ENCODE measurements around the gene PMAIP1. TPM values are rescaled to one million over a fixed set of nuclear protein-coding genes. Genes with fewer than 3 reads are reported as not detected.

PMAIP1 gene
- total RNA-seq, 2 donors from 2014 or later: not detected

GRCh38 chr18:59912007-59912550 is 12.3 kb downstream of the PMAIP1 start:
- Histone ChIP-seq H3K4me3 (no peak overlapping the region), H3K9me3 (no peaks in the 10 kb centered on the region), H3K4me1 (ENCODE audit: control insufficient read depth in 1 of 2, low read depth in 2 of 2) (no peaks in the 10 kb centered on the region), H3K36me3 (no peaks in the 10 kb centered on the region), H3K27ac (no peak overlapping the region), H3K27me3 (replicated peaks; ENCODE audit: insufficient read depth) (no peaks in the 10 kb centered on the region)
- no peak for TF ChIP-seq CTCF (IDR thresholded peaks at IDR 0.05)
- DNase-seq (ENCODE audit: low spot score) (no peak), ATAC-seq (ENCODE audit: insufficient number of reproducible peaks, low FRiP score, low read depth) (no peak)

GRCh38 chr18:59915606-59916005 is 15.8 kb downstream of the PMAIP1 start:
- Histone ChIP-seq H3K36me3 (no peaks in the 10 kb centered on the region), H3K9me3 (no peaks in the 10 kb centered on the region), H3K4me1 (ENCODE audit: control insufficient read depth in 1 of 2, low read depth in 2 of 2) (no peaks in the 10 kb centered on the region), H3K27me3 (replicated peaks; ENCODE audit: insufficient read depth) (no peaks in the 10 kb centered on the region), H3K4me3 (no peak overlapping the region), H3K27ac (no peak overlapping the region)
- no peak for TF ChIP-seq CTCF (IDR thresholded peaks at IDR 0.05)
- no peak for DNase-seq (ENCODE audit: low spot score)
- ATAC-seq (ENCODE audit: insufficient number of reproducible peaks, low FRiP score, low read depth): no peak

- Histone ChIP-seq H3K4me1 (ENCODE audit: control insufficient read depth in 1 of 2, low read depth in 2 of 2) (no peaks in the 10 kb centered on the region), H3K4me3 (no peak overlapping the region), H3K27ac (no peak overlapping the region), H3K9me3 (no peaks in the 10 kb centered on the region), H3K36me3 (no peaks in the 10 kb centered on the region), H3K27me3 (replicated peaks; ENCODE audit: insufficient read depth) (no peaks in the 10 kb centered on the region)
- no peak for TF ChIP-seq CTCF (IDR thresholded peaks at IDR 0.05)
- DNase-seq (ENCODE audit: low spot score) (no peak), ATAC-seq (ENCODE audit: insufficient number of reproducible peaks, low FRiP score, low read depth) (no peak)
These were observed 16.9 kb downstream of the PMAIP1 start for GRCh38 chr18:59916746-59917145.

GRCh38 chr18:59917422-59917821 is 17.6 kb downstream of the PMAIP1 start:
- Histone ChIP-seq H3K36me3 (no peaks in the 10 kb centered on the region), H3K27ac (no peak overlapping the region), H3K27me3 (replicated peaks; ENCODE audit: insufficient read depth) (no peaks in the 10 kb centered on the region), H3K9me3 (no peaks in the 10 kb centered on the region), H3K4me1 (ENCODE audit: control insufficient read depth in 1 of 2, low read depth in 2 of 2) (no peaks in the 10 kb centered on the region), H3K4me3 (no peak overlapping the region)
- ATAC-seq (ENCODE audit: insufficient number of reproducible peaks, low FRiP score, low read depth) (no peak), DNase-seq (ENCODE audit: low spot score) (no peak)
- no peak for TF ChIP-seq CTCF (IDR thresholded peaks at IDR 0.05)

GRCh38 chr18:59918320-59918755 is 18.5 kb downstream of the PMAIP1 start:
- no peaks in the 10 kb centered on the region for H3K27me3 ChIP-seq (replicated peaks; ENCODE audit: insufficient read depth)
- no peak for ATAC-seq (ENCODE audit: insufficient number of reproducible peaks, low FRiP score, low read depth)
- H3K9me3 ChIP-seq: no peaks in the 10 kb centered on the region
- H3K4me3 ChIP-seq: no peak overlapping the region
- no peak for TF ChIP-seq CTCF (IDR thresholded peaks at IDR 0.05)
- no peak for DNase-seq (ENCODE audit: low spot score)
- no peaks in the 10 kb centered on the region for H3K36me3 ChIP-seq
- H3K4me1 ChIP-seq (ENCODE audit: control insufficient read depth in 1 of 2, low read depth in 2 of 2): no peaks in the 10 kb centered on the region
- H3K27ac ChIP-seq: no peak overlapping the region

Data from thoracic aorta (tissue), 2 donors.